Suppressor macrophage (primary cell): ENCODE data around the gene TMCC1.
"Not testable (repeated sequence)": the region's sequence is repeated elsewhere in the genome, so short reads cannot be mapped to it uniquely, and the experiment has no call there.

Source experiments
- DNase-seq, 4 experiments: peaks; one replicate each; pipeline ENCODE4 v3.0.0-alpha.2; 2020 to 2022

TMCC1 gene

DNA sequence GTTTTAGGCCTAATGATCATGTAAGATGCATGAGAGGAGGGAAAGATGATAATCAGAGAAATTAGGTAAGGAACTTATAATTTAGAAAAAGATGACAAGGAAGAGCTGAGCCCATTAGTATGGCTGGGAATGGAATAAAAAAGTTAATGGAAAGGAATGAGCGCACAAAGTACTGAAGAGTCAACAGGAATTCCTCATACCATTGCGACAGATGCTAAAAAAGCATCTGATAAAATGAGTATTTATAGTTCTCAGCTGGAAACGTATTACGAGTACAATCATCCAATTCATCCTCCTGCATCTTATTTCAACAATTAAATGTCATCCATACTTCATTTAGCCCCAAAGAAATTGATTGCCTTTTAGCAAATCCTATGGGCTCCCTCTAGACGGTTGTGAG is 58.9 kb downstream of the TMCC1 start:
- DNase-seq = no peak

DNA sequence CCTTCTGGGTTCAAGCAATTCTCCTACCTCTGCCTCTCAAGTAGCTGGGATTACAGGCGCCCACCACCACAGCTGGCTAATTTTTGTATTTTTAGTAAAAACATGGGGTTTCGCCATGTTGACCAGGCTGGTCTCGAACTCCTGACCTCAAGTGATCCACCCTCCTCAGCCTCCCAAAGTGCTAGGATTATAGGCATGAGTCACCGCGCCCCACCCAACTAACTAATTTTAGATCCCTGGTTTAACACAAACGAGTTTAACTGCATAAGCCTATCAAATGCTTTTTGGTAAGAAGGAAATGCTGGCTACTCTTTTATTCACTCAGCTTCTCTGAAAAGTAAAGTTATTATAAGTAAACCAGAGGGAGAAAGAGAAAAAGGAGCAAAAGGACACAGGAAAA is 61.6 kb downstream of the TMCC1 start:
- not testable (repeated sequence) for DNase-seq

DNA sequence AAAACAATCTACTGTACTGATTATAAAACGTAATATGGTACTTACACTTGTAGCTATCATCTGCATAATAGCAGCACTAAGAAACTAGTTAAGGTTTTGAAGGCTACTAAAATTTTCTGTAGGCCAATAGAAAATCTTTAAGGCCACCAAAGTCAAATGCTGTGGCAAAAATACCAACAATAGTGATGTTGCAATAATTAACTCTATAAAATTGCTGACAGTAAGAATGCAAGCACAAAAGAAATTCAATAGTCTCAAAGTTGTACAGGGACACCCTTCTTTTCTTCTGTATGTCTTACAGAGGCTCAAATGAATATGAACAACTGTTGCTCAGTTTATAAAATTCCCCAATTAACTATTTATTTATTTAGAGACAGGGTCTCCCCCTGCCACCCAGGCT is 62.0 kb downstream of the TMCC1 start:
- no peak for DNase-seq

DNA sequence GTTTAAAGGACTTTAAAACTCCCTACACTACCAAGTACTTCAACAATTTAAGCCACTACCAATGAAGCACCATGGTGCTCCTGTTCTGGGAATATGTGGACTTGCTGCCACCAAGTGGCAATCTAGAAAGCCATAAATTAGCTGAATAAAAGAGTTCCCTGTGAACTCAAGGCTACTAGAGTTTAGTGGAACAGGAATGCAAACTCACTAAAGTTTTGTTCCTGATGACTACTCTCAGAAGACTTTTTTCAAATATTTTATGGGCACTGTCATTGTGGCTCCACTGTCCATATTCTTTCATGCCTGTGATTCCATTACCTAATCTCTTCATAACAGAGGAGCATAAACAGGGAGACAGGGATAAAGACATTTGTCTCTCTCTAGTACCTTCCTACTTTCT is 63.9 kb downstream of the TMCC1 start:
- DNase-seq = peak; percentile 77 to 89 (median 82)

DNA sequence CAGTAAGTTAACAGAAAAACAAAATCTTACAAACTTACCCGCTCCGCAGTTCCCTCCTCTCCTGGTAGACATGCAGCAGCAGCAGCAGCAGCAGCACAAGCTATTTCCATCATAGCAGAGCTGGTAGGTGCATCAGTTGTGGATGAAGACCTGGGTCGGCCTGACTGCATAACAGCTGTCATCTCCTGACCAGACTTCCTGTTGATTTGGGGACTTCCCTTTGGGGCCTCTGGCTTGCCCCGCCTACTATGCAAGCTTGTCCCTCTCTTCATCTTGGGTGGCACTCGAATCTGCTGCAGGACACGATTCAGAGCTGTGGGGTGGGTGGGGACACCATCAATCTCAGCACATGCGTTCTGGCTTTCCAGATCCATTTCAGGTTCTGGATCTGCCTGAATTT is 65.7 kb downstream of the TMCC1 start:
- peak; percentile 49 to 75 (median 72) for DNase-seq

DNA sequence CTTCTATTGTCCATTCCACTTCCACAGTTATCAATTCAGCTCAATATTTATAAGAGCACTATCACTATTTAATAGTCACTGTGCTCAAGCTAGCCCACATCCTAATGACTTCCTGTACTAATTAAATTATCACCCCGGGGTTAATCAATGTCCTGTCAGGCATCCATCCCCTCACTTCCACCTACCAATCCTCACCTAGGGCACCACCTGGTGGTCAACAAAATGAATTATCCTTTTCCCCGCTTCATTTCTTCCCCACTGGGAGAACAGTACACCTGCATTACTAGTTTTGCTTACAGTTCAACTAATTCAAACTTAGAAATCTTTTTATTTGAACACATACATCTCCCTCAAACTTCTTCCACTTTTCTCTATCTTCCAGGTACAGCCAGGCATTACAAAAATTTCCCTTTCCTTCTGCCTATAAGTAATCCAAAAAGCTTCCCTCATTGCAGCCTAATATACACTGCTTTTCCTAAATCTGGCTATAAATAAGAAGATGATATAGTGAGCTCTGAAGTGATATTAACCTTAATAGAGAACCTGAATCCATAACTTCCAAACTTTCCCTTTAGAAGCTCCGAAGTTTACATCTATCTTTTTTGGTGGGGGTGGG is 68.5 kb downstream of the TMCC1 start:
- peak; percentile 40 to 71 (median 60) for DNase-seq

DNA sequence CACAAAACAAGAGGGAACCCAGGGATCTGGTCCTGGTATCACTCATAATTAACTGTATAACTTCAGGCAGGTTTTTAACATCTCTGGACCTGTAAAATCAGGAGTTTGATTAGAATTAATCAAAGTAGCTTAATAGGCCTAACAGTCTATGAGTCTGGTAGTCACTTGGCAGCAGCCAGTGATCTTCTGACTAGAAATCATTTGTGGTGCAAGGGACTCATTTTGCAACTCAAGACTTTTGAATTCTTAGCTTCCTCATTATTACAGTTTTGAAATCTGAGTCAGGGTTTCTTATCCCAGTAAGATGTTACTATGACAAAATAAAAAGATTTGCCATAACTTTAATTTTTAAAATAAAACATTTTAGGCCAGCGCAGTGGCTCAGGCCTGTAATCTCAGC is 70.8 kb downstream of the TMCC1 start:
- DNase-seq = peak; percentile 69 to 93 (median 84)

DNA sequence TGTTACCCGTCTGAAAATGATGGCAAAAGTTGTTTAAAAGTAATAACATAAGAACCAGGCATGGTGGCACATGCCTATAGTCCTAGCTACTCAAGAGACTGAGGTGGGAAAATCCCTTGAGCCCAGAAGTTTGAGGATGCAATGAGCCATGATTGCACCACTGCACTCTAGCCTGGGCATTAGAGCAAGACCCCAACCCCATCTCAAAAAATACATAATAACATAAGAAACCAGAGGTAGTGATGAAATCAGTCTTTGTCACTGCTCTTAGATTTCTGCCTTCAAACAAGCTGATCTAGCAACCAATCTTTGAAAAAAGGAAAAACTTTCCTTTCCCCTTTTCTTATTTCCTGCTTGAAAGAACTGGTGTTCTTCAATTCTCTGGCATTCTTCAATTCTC is 71.3 kb downstream of the TMCC1 start:
- peak; percentile 31 to 71 (median 58) for DNase-seq

DNA sequence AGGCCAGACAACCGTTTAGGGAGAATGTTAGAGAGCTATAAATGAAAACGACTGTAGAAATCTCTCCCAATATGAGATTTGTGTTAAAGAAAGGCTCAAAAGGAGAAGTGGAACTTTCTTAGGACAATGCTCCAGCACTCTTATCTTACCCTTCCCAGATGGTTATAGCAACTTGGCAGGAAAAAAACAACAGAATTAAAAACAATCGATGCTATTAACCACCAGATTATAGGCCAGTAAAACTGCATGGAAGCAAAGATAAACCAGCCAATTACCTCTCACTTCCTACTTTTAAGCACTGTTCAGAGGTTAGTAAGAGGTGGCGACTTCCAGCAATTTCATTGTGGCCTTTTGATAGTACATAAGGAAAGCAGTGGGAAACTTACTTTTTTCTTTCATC is 72.9 kb downstream of the TMCC1 start:
- DNase-seq = peak in 2 of 4 experiments; percentile 28 to 40

DNA sequence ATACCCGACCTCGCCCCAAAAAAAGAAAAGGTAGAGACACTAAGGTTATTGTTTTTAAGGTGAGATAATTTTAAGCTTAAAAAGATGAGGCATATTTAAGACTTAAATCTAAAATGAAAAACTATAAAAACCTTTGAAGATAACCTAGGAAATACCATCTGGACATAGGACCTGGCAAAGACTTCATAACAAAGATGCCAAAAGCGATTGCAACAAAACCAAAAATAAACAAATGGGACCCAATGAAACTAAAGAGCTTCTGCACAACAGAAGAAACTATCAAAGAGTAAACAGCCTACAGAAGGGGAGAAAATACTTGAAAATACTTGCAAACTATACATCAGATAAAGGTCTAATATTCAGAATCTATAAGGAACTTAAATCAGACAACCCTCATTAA is 80.9 kb downstream of the TMCC1 start:
- no peak for DNase-seq

DNA sequence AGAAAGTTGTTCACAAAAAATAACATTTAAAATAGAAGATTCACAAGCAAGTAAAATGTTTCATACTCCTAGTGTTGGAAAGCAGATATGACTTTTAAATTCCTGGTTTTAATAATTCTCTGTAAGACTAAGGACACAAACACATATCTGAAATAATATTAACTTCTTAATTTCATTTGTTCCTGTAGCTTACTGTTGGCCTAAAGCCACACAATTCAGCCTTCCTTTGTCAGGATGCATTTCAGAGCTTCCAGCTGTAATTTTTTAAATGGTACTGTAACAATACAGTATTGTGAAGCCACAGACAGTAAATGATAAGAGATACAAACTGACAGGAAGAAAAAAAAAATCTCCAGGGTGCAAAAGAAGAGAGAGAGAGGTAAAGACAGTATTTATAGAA is 84.2 kb downstream of the TMCC1 start:
- no peak for DNase-seq

DNA sequence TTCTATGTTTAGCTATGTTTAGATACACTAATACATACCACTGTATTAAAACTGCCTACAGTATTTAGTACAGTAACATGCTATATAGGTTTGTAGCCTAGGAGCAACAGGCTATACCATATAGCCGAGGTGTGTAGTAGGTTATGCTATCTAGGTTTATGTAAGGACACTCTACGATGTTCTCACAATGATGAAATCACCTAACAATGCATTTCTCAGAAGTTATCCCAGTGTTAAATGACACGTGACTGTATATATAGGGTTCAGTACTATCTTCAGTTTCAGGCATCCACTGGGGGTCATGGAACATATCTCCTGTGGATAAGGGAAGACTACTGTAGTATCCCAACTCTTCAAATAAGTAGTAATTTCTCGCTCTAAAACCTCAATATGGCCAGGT is 97.4 kb downstream of the TMCC1 start:
- no peak for DNase-seq

DNA sequence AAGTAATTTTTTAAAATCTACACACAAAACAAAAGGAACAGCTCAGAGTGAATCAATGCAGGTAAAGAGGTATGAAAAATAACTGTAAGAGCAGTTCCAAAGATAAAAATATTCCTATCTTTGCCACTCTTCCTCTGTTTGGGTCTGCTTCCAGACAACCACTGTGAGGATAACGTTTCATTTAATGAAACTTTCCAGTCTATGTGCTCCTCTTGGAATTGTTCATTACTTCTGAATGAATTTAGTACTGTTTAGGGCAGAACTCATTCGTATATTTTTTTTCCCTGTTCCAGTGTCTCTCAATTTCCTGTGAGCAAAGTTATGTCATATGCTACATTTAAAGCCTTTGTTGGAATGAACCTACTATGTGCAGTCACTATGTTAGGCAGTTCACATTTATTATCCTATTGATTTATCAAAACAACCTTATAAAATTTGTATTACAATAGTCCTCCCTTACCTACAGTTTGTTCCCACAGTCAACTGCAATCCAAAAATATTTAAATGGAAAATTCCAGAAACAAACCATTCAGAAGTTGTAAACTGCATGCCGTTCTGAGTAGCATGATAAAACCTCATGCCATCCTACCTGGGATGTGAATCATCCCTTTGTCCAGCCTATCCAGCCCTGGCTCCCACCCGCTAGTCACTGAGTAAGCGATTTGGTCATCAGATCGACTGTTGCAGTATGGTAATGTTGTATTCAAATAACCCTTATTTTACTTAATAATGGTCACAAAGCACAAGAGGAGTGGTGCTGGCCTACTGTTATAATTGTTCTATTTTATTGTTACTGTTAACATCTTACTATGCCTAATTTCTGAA is 98.1 kb downstream of the TMCC1 start:
- no peak for DNase-seq

DNA sequence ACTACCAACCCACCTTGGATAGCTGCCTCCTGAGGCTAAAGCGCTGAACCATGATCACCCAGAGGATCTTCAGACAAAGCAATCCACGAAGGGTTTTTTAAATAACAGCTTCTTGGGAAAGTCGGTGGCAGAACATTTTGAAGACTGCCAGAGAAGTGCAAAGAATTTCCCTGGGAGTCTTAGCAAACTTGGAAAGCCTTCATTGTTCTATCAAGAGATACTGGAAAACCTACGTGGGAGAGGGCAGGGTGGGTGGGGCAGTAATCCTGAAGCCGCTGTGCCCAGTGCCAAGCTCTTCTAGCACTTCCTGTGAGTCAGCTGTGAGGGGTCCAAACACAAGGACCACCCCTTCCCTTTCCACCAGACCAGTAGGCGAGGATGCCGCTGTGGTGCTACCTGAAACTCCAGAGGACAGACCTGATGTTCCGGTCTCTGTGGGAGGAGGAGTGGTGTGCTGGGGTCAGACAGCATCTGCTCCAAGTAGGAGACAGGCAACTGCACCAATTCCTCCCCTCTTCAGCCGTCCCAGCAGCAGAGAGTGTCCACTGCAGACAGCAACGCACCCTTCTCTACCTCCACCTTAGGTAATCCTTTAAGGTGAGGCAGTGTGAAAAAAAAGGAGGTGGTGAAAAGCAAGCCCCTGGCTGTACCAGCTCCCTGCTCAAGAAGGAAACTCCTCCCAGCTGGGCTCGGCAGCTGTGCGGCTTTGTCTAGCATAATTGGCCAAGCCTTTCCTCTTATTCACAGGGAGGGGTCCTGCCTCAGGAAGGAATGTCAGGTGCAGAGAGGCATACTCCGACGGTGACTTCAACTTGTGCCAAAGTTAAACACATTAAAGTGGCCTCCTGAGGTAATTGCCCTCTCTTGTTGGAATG is 99.0 kb downstream of the TMCC1 start:
- DNase-seq = peak in 3 of 4 experiments; percentile 7 to 14 (median 8)

DNA sequence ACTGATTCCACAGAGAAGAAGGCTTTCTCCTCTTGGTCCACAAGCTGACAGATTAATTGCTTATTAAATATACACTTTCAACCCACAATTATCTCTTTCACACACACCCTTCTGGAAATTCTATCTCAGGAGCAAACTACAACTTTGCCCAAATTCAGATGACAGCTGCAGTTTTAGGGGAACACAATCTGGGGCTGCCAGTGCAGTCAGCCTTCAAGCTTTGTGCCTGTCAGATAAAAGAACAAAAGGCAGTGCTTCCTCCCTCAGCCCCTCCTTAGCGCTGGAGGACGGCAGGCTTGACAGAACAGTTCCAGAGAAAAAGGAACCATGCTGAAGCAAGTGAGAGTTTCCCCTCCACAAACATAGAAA is 99.6 kb downstream of the TMCC1 start:
- DNase-seq = peak; percentile 55 to 70 (median 68)

DNA sequence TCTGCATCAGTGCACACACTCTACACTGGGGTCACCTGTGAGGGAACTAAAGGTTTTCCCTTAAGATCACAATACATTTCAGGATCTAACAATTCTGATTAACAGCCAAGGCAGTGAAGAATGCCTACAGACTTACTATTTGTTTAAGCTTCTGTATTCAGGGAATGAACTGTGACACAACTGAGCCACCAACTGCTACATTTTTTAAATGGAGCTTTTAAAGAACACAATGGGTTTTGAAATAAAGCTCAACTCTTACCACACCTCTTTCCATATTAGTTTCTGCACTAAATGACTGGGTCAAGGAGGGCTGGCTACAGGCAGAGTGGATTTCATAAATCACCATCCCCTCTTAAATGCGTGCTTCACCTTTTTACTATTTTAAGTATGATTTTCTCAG is 100.2 kb downstream of the TMCC1 start:
- DNase-seq = peak; percentile 9 to 51 (median 30)

DNA sequence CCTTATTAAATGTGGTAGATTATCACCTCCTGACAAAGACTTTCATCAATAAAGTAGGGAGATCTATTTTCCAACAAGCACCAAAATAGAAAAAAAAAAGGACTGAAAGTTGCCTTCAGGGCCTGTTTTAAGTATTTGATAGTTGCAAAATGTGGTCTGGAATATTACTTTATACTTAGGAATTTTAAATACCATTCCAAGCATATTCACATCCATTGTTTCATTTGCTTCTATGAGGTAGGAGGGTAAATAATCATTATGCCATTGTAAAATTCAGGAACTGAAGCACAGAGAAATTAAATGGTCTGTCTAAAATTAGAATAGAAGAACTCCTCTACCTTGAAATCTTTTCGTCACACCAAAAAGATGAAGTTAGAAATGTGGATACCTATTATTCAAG is 110.0 kb downstream of the TMCC1 start:
- no peak for DNase-seq

DNA sequence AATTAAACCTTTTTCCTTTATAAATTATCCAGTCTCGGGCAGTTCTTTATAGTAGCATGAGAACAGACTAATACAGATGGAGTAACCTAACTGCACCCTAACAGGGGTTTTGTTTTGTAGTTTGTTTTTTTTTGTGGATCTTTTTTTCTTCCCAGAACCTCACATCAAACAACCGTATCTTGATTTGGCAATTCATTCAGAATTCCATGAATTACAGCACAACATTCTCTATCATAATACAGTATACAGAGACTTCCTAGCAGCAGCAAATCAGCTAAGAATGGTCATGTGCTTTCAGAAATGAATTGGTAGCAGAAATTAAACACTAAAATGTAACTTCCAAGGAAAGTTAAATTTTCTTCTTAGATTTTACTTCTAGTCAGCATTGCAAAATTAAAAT is 114.6 kb downstream of the TMCC1 start:
- no peak for DNase-seq

DNA sequence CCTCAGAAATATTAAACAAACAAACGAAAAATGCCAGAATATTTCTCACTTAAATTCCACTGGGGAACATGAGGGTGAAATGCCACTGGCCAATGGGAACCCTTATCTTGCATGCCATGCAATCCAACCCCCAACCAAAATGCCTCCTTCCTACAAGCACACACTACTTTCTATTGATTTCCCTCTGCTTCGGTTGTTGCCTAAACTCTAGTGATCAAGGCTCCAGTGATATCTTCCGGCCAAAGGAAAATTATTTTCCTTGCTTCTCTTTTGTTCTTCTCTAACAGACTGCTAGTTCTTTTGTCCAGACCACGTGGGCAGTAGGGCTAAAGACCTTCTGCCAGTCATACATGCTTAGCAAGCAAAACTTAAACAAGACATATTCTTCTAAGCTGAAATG is 115.7 kb downstream of the TMCC1 start:
- no peak for DNase-seq

DNA sequence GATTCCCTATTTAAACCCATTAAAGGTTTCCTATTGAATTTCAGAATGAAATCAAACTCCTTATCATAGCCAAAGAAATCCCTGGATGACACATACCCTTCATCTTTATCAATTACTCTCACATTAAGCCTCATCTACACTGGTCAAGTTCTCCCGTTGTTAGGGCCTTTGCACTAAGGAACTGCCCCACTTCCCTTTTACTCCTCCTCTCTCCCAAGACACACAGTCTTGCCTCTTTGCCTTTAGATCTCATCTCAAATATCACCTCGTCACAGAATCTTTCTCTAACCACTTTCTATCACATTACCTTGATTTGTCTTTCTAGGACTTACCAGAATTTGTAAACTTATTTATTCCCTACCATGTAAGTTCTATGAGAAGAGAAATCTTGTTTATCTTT is 117.6 kb downstream of the TMCC1 start:
- DNase-seq = peak in 1 of 4 experiments; percentile 7

DNA sequence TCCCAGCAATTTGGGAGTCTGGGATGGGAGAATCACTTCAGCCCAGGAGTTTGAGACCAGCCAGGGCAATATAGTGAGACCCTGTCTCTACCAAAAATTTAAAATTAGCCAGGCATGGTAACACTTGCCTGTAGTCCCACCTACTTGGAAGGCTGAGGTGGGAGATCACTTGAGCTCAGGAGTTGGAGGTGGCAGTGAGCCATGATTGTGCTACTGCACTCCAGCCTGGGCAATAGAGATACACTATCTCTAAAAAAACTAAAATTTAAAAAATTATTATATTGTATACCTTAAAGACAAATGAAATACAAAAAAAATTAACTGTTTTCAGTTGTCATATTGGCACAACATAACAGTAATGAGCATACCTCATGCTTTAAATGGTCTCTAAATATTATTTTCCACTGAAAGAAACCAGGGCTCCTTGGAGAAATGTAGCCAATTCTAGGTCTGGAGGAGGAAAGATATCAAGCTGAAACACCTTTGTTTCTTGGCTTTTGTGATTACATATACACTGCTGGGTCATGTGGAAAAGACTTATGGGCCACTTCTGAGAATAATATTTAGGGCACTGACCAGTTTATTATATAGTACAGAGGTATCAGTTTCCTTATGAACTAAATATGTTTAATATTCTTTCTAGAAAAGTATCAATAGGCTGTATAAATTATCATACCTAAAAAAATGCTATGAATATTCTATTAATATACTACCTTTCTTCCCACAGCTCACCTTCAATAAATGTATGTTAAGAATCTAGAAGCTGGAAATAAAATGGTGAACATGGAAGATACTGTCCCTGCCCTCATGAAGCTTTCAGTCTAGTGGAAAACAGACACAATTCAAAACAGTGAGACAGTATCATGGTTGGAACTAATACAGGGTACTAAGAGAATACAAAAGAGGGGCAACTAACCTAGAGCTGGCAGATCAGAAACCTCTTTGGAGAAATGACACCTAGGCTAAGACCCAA is 119.5 kb downstream of the TMCC1 start:
- DNase-seq = no peak

DNA sequence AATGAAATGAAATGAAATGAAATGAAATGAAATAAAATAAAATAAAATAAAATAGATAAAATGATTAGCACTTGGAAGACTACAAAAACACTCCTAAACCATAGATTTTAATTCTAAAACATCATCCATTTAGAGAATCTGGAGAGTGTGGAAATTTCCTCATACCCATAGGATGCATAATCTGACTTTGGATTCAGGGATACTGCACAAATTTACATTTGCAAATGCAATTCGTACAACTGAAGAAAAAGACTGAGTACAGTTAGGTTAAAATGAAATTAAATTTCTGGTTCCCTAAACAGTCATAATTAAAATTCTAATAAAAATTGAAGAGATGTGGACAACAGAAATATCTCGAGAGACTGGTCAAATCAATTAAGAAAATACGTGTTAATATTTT is 122.9 kb downstream of the TMCC1 start:
- DNase-seq = no peak
